ENCODE data around the gene CEP19.

The CEP19 gene

GRCh38 chr3:196660381-196661166, 51.5 kb downstream of the CEP19 start:
- no peaks in the 10 kb centered on the region for H3K27me3 ChIP-seq (replicated peaks)
- no peak for DNase-seq
- TF ChIP-seq CTCF (IDR thresholded peaks at IDR 0.05; ENCODE audit: low read depth, low read length, missing control alignments): no peak
- H3K4me3 ChIP-seq (ENCODE audit: low read depth, low read length): no peak overlapping the region
- H3K36me3 ChIP-seq (replicated peaks): no peaks in the 10 kb centered on the region
- in situ Hi-C loops (cut with HindIII; ENCODE audit: low pct_ligation_motif_present, low sequenced_read_pairs): no loop called here
- no peak overlapping the region for H3K27ac ChIP-seq

GRCh38 chr3:196659901-196660351, 52.1 kb downstream of the CEP19 start:
- Histone ChIP-seq H3K36me3 (replicated peaks) (no peaks in the 10 kb centered on the region), H3K27ac (no peak overlapping the region), H3K4me3 (ENCODE audit: low read depth, low read length) (no peak overlapping the region), H3K27me3 (replicated peaks) (no peaks in the 10 kb centered on the region)
- no peak for DNase-seq
- in situ Hi-C loops (cut with HindIII; ENCODE audit: low pct_ligation_motif_present, low sequenced_read_pairs): no loop called here
- TF ChIP-seq CTCF (IDR thresholded peaks at IDR 0.05; ENCODE audit: low read depth, low read length, missing control alignments): no peak
